NCI-H345 treated with DMSO at 0.1 percent for 48 hours (cell line): Measurements from ENCODE around the gene CCL24.
"Not testable (repeated sequence)": the region's sequence is repeated elsewhere in the genome, so short reads cannot be mapped to it uniquely, and the experiment has no call there.

ENCODE experiments used
- DNase-seq: peaks from one replicate; lab custom pipeline; 2025; ENCODE audit not compliant: unreplicated experiment; lab: John Stamatoyannopoulos, UW

CCL24 gene

DNA sequence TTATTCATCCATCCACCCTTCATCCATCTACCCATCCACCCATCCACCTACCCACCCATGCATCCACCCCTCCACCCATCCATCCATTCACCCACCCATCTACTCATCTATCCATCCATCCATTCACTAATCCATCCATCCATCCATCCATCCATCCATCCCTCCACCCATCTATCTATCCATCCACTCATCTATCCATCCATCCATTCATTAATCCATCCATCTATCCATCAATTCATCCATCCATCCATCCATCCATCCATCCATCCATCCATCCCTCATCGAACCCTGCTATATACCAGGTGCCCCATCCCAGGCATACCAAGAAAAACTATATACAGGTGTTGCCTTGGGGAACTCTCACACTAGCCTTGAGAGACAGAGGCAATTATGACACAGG lies 7.1 kb upstream of the CCL24 start:
- DNase-seq, result no peak

- no peak for DNase-seq
These were observed 6.1 kb upstream of the CCL24 start for GRCh38 chr7:75819711-75820110.

- DNase-seq, result no peak
These were observed 4.9 kb upstream of the CCL24 start for GRCh38 chr7:75818472-75818871.

- no peak for DNase-seq
These were observed 3.5 kb upstream of the CCL24 start for GRCh38 chr7:75817116-75817515.

GRCh38 chr7:75815418-75816064 lies 1.9 kb upstream of the CCL24 start:
- DNase-seq, result no peak

- DNase-seq, result no peak
These were observed 871 bp upstream of the CCL24 start for GRCh38 chr7:75814407-75814947.

- DNase-seq, result no peak
These were observed 522 bp downstream of the CCL24 start for GRCh38 chr7:75813084-75813483.

DNA sequence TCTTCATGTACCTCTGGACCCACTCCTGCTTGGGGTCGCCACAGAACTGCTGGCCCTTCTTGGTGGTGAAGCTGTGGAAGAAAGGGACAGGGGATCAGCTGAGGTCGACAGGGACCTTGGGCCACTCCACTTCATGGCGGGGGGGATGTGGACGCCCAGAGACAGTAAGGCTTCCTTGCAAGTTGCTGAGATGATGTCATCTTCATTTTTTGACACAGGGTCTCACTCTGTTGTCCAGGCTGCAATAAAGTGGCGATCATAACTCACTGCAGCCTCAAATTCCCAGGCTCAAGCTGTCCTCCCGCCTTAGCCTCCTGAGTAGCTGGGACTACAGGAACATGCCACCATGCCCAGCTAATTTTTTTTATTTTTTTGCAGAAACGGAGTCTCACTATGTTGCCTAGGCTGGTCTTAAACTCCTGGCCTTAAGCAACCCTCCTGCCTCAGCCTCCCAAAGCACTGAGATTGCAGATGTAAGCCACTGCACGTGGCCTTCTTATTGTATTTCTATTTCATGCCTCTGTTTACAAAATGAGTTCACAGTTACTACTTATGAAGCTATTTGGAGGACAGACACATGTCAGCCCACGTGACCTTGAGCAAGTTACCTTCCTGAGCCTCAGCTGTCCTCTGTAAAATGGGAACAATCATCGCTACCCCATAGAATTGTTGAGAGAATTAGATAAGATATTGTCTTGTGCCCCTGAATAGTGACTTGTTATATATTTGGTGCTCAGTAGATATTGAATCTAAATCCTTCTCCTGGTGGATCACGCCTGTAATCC lies 1.5 kb downstream of the CCL24 start:
- DNase-seq, result no peak

GRCh38 chr7:75809396-75809795 lies 4.2 kb downstream of the CCL24 start:
- DNase-seq, result no peak

DNA sequence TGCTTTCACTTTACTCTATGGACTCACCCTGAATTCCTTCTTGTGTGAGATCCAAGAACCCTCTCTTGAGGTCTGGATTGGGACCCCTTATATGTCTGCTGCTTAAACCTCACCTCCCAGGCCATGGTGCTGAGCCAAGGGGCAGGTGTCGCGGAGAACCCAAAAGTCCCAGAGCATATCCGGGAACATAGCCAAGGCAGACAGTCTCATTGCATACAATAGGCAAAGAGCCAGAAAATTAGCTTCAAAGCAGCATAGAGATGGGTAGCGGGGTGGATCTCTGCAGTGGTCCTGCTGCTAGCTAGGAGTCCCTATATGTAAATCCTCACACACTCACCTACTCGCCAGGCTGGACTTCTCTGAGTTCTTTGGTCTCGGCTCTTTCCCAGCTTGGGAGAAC lies 5.5 kb downstream of the CCL24 start:
- DNase-seq, result peak; percentile 26

GRCh38 chr7:75807452-75807851 lies 6.2 kb downstream of the CCL24 start:
- DNase-seq, result no peak

GRCh38 chr7:75806560-75807307 lies 6.9 kb downstream of the CCL24 start:
- no peak for DNase-seq

- no peak for DNase-seq
These were observed 8.9 kb downstream of the CCL24 start for GRCh38 chr7:75804705-75805104.

DNA sequence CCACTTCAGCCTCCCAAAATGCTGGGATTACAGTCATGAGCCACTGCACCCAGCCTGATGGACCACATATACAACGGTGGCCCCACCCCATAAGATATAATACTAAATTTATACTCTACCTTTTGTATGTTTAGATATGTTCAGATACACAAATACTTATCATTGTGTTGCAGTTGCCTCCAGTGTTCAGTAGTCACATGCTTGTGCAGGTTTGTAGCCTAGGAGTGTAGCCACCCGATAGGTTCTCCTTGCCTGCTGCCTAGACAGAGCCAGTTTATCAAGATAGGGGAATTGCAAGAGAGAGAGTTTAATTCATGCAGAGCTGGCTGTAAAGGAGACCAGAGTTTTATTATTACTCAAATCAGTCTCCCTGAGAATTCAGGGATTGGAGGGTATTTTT lies 9.6 kb downstream of the CCL24 start:
- no peak for DNase-seq

DNA sequence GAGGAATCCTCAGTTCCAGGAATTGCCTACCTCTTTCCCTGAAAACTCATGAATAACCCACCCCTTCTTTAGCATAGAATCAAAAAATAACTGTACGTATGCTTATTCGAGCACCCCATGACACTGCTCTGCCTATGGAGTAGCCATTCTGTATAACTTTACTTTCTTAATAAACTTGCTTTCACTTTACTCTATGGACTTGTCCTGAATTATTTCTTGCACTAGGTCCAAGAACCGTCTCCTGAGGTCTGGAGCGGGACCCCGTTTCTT lies 11.1 kb downstream of the CCL24 start:
- no peak for DNase-seq

GRCh38 chr7:75798770-75799169 lies 14.8 kb downstream of the CCL24 start:
- no peak for DNase-seq

- DNase-seq, result no peak
These were observed 17.2 kb downstream of the CCL24 start for GRCh38 chr7:75796420-75796819.

- DNase-seq, result no peak
These were observed 17.7 kb downstream of the CCL24 start for GRCh38 chr7:75795831-75796285.

GRCh38 chr7:75793676-75794075 lies 19.9 kb downstream of the CCL24 start:
- DNase-seq, result no peak

- not testable (repeated sequence) for DNase-seq
These were observed 21.0 kb downstream of the CCL24 start for GRCh38 chr7:75792567-75792966.

GRCh38 chr7:75789361-75789924 lies 24.2 kb downstream of the CCL24 start:
- DNase-seq, result no peak
